Astrocyte of the cerebellum (primary cell): ENCODE results near the gene MYCBPAP.

Experiments
- DNase-seq: peaks from one replicate; pipeline ENCODE4 v3.0.0-alpha.2; 2011; ENCODE audit warnings: low read depth
- H3K4me3 ChIP-seq: 2 replicates; pipeline ENCODE4 v1.5.1; 2011; ENCODE audit warnings: mild to moderate bottlenecking, low read depth, low read length, moderate library complexity
- CTCF ChIP-seq: IDR thresholded peaks from 2 replicates; pipeline ENCODE4 v1.5.1; 2012; ENCODE audit warnings: low read length, low read depth, moderate library complexity, mild to moderate bottlenecking; ENCODE audit errors: missing control alignments
- in situ Hi-C: cut with HindIII; loops from 2 replicates; pipeline ENCODE4 v1.10.0; 2017; ENCODE audit warnings: low sequenced_read_pairs

MYCBPAP gene

GRCh38 chr17:50558941-50559614, 50.8 kb downstream of the MYCBPAP start:
- no peak for TF ChIP-seq CTCF
- peak overlapping the region; percentile 36 for H3K4me3 ChIP-seq
- in situ Hi-C loops, result no loop called here
- no peak for DNase-seq

GRCh38 chr17:50559674-50560184, 51.5 kb downstream of the MYCBPAP start:
- TF ChIP-seq CTCF, result no peak
- in situ Hi-C loops, result loop anchor here (5.0 kb wide), 1 partner anchor 68 kb away; no protein-coding TSS in a partner anchor
- H3K4me3 ChIP-seq, result peak overlapping the region; percentile 36
- no peak for DNase-seq

GRCh38 chr17:50560185-50560824, 52.1 kb downstream of the MYCBPAP start, which contains the start of gene CACNA1G:
CACNA1G (plus strand) TSS chr17:50560715; CDS start chr17:50561460, 745 bp downstream.
- DNase-seq, result no peak
- H3K4me3 ChIP-seq, result peak within 1 kb of the TSS; percentile 36
- no peak for TF ChIP-seq CTCF
- in situ Hi-C loops, result loop anchor here (5.0 kb wide), 1 partner anchor 67 kb away; no protein-coding TSS in a partner anchor

- peak overlapping the region; percentile 36 for H3K4me3 ChIP-seq
- no peak for TF ChIP-seq CTCF
- no peak for DNase-seq
- in situ Hi-C loops, result loop anchor here (5.0 kb wide), 1 partner anchor 66 kb away; no protein-coding TSS in a partner anchor
Measured at GRCh38 chr17:50560931-50561745, 52.9 kb downstream of the MYCBPAP start.

- in situ Hi-C loops, result loop anchor here (5.0 kb wide), 1 partner anchor 66 kb away; no protein-coding TSS in a partner anchor
- H3K4me3 ChIP-seq, result no peak overlapping the region
- no peak for DNase-seq
- TF ChIP-seq CTCF, result no peak
Measured at GRCh38 chr17:50561746-50562141, 53.5 kb downstream of the MYCBPAP start.
